Measurements from ENCODE around the gene RYK.

- TF ChIP-seq EZH2 (IDR thresholded peaks at IDR 0.05; ENCODE audit: low read length, missing control alignments), result no peak
- TF ChIP-seq CTCF (conservative IDR thresholded peaks at IDR 0.05 in 1 of 2, IDR thresholded peaks at IDR 0.05 in 1 of 2; ENCODE audit: low read depth in 1 of 2, low read length in 2 of 2), result no peak
These were observed 8.2 kb upstream of the RYK start for GRCh38 chr3:134258761-134259347.
